ENCODE results near the gene DPP4. TPM values are rescaled to one million over a fixed set of nuclear protein-coding genes. Genes with fewer than 3 reads are reported as not detected.

The DPP4 gene
- total and polyA plus RNA-seq, 12 donors = 1.1 to 8.3 (median 4.1) TPM

GRCh38 chr2:161972866-161973265 lies 101.1 kb downstream of the DPP4 start:
- no peak for ATAC-seq
- intact Hi-C loops (cut with DNase I) = no loop called here

GRCh38 chr2:161972232-161972631 lies 101.8 kb downstream of the DPP4 start:
- H3K4me3 ChIP-seq = no peak overlapping the region

More at GRCh38 chr2:161972866-161973265, 101.1 kb downstream of the DPP4 start:
- 61 to 69% methylated on average over 2 of the region's 2 CpGs for WGBS, 2 donors
- no peak for TF ChIP-seq CTCF (IDR thresholded peaks at IDR 0.05)
- no peak for DNase-seq
- H3K27ac ChIP-seq = no peak overlapping the region
- H3K36me3 ChIP-seq = no peaks in the 10 kb centered on the region
- no peaks in the 10 kb centered on the region for H3K9me3 ChIP-seq
- peaks cover 0 to 2% (median 0%) of the 10 kb centered on the region in 7 donors for H3K27me3 ChIP-seq
- H3K4me3 ChIP-seq = no peak overlapping the region
- peaks cover 0 to 4% (median 0%) of the 10 kb centered on the region in 9 donors for H3K4me1 ChIP-seq

GRCh38 chr2:161971551-161971950 lies 102.5 kb downstream of the DPP4 start:
- ATAC-seq = no peak

More at GRCh38 chr2:161972232-161972631, 101.8 kb downstream of the DPP4 start:
- no peaks in the 10 kb centered on the region for H3K36me3 ChIP-seq
- peaks cover 0 to 2% (median 0%) of the 10 kb centered on the region in 7 donors for H3K27me3 ChIP-seq
- no peaks in the 10 kb centered on the region for H3K9me3 ChIP-seq
- no peak overlapping the region for H3K27ac ChIP-seq
- DNase-seq (no peak), ATAC-seq (no peak)
- no peak for TF ChIP-seq CTCF (IDR thresholded peaks at IDR 0.05)
- WGBS, 2 donors = 92 to 93% methylated on average over 1 of the region's 1 CpG
- intact Hi-C loops (cut with DNase I) = no loop called here
- peaks cover 0 to 4% (median 0%) of the 10 kb centered on the region in 9 donors for H3K4me1 ChIP-seq

GRCh38 chr2:161969159-161969558 lies 104.9 kb downstream of the DPP4 start:
- H3K27me3 ChIP-seq = peaks cover 0 to 2% (median 0%) of the 10 kb centered on the region in 7 donors
- H3K36me3 ChIP-seq = no peaks in the 10 kb centered on the region
- ATAC-seq = no peak
- no peak overlapping the region for H3K4me3 ChIP-seq
- intact Hi-C loops (cut with DNase I) = no loop called here
- H3K9me3 ChIP-seq = no peaks in the 10 kb centered on the region
- no peak for DNase-seq
- H3K27ac ChIP-seq = no peak overlapping the region
- WGBS, 2 donors = 86 to 89% methylated on average over 1 of the region's 1 CpG
- no peaks in the 10 kb centered on the region for H3K4me1 ChIP-seq
- TF ChIP-seq CTCF (IDR thresholded peaks at IDR 0.05) = no peak

More at GRCh38 chr2:161971551-161971950, 102.5 kb downstream of the DPP4 start:
- Histone ChIP-seq H3K27me3 (peaks cover 0 to 2% (median 0%) of the 10 kb centered on the region in 7 donors), H3K4me1 (peaks cover 0 to 4% (median 0%) of the 10 kb centered on the region in 9 donors), H3K36me3 (no peaks in the 10 kb centered on the region), H3K9me3 (no peaks in the 10 kb centered on the region), H3K27ac (no peak overlapping the region), H3K4me3 (no peak overlapping the region)
- no peak for TF ChIP-seq CTCF (IDR thresholded peaks at IDR 0.05)
- WGBS, 2 donors = 44 to 49% methylated on average over 9 of the region's 9 CpGs
- no peak for DNase-seq
- intact Hi-C loops (cut with DNase I) = no loop called here
